Thyroid gland (tissue), 4 donors: ENCODE results near the gene GALNTL6.

Experiments
- POLR2A ChIP-seq, 2 donors: fragments of 450-650 bp; IDR thresholded peaks; one replicate each; pipeline ENCODE4 v1.6.1; 2017; ENCODE audit warnings: antibody characterized with exemption in 2 of 2, mild to moderate bottlenecking in 2 of 2, moderate library complexity in 1 of 2
- TF ChIP-seq, protein P1 (sequence below), 6 experiments: fragments of 200-600 bp in 3 of 6; fragments of 450-650 bp in 3 of 6; sonication (generic) in 3 of 6; IDR thresholded peaks; one replicate each; pipeline ENCODE4 v1.5.1; 2016 to 2019; ENCODE audit warnings: antibody characterized with exemption in 6 of 6, mild to moderate bottlenecking in 2 of 6, inconsistent platforms in 1 of 6, moderate library complexity in 1 of 6

DNA sequence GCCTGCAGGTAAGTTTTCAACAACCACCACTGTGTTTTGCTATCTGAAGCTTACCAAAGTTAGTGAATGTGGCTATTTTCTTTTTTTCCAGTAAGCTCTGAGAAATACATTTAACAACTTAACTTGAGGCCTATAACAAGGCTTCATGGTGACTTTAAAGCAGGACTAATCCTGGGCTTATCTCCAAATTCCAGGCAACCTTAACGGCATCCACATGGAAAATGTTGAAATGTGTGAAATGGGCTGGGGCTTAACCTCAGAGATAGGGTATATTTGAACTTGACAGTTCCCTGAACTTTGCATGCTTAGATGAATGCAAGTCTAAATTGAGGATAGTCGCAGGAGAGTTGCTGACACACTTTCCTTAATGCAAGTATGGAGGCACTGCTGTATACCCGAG is 539.2 kb downstream of the GALNTL6 start:
- TF ChIP-seq, protein P1, sequence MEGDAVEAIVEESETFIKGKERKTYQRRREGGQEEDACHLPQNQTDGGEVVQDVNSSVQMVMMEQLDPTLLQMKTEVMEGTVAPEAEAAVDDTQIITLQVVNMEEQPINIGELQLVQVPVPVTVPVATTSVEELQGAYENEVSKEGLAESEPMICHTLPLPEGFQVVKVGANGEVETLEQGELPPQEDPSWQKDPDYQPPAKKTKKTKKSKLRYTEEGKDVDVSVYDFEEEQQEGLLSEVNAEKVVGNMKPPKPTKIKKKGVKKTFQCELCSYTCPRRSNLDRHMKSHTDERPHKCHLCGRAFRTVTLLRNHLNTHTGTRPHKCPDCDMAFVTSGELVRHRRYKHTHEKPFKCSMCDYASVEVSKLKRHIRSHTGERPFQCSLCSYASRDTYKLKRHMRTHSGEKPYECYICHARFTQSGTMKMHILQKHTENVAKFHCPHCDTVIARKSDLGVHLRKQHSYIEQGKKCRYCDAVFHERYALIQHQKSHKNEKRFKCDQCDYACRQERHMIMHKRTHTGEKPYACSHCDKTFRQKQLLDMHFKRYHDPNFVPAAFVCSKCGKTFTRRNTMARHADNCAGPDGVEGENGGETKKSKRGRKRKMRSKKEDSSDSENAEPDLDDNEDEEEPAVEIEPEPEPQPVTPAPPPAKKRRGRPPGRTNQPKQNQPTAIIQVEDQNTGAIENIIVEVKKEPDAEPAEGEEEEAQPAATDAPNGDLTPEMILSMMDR (IDR thresholded peaks at IDR 0.05) = no peak
- TF ChIP-seq POLR2A (IDR thresholded peaks at IDR 0.05) = no peak
